Measurements from ENCODE around the gene GPR22. TPM values are rescaled to one million over a fixed set of nuclear protein-coding genes. Genes with fewer than 3 reads are reported as not detected.

The GPR22 gene
- total RNA-seq, 1 experiment from 2014 or later: not detected

DNA sequence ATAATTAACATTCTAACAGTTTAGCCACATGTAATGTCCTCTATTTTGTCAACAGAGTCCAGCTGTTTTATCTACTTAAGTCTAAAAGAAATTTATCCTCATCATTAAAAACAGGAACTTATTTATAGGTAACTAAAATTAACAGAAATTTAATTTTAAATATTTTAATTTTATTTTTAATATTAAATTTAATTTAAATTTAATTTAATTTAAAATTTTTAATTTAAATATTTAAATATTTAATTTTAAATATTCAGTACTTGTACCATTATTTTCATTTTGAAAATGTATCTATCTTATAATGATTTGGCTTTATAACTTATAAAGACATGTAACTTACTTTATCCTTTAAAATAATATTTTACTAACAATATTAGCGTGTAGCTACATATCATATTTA, 1.0 kb upstream of the GPR22 start:
- TF ChIP-seq, protein P1, sequence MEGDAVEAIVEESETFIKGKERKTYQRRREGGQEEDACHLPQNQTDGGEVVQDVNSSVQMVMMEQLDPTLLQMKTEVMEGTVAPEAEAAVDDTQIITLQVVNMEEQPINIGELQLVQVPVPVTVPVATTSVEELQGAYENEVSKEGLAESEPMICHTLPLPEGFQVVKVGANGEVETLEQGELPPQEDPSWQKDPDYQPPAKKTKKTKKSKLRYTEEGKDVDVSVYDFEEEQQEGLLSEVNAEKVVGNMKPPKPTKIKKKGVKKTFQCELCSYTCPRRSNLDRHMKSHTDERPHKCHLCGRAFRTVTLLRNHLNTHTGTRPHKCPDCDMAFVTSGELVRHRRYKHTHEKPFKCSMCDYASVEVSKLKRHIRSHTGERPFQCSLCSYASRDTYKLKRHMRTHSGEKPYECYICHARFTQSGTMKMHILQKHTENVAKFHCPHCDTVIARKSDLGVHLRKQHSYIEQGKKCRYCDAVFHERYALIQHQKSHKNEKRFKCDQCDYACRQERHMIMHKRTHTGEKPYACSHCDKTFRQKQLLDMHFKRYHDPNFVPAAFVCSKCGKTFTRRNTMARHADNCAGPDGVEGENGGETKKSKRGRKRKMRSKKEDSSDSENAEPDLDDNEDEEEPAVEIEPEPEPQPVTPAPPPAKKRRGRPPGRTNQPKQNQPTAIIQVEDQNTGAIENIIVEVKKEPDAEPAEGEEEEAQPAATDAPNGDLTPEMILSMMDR (conservative IDR thresholded peaks at IDR 0.05): no peak
- no peaks in the 10 kb centered on the region for H3K27me3 Mint-ChIP-seq (ENCODE audit: low read depth)
- H3K27ac Mint-ChIP-seq: no peak overlapping the region
- no peak overlapping the region for H3K4me3 Mint-ChIP-seq
- Histone ChIP-seq H3K79me1 (ENCODE audit: insufficient read depth, low read depth, low read length, poor library complexity, severe bottlenecking) (no peaks in the 10 kb centered on the region), H4K8ac (replicated peaks; ENCODE audit: insufficient read length, low read depth, low read length) (no peak overlapping the region), H2AFZ (ENCODE audit: low read length) (no peak overlapping the region), H2BK12ac (ENCODE audit: insufficient read length, low read depth, low read length) (no peak overlapping the region), H2AK5ac (ENCODE audit: insufficient read length, low read length) (no peak overlapping the region), H4K91ac (ENCODE audit: insufficient read length, low read depth, low read length) (no peak overlapping the region), H3K9me3 (ENCODE audit: control insufficient read depth, low read depth, low read length) (no peaks in the 10 kb centered on the region), H3K14ac (ENCODE audit: insufficient read depth, low read length) (no peak overlapping the region), H3K18ac (ENCODE audit: insufficient read length, low read depth, low read length) (no peak overlapping the region), H2BK15ac (ENCODE audit: low read depth, low read length) (no peak overlapping the region), H3K79me2 (ENCODE audit: insufficient read depth, low read length) (no peaks in the 10 kb centered on the region), H3K23ac (ENCODE audit: insufficient read length, low read depth, low read length) (no peak overlapping the region), H3K27ac (ENCODE audit: insufficient read length, low read depth, low read length) (no peak overlapping the region), H3K23me2 (ENCODE audit: insufficient read length, low read depth, low read length, poor library complexity, severe bottlenecking) (no peaks in the 10 kb centered on the region), H2BK120ac (ENCODE audit: low read depth, low read length, poor library complexity, severe bottlenecking) (no peak overlapping the region), H3K4me2 (ENCODE audit: insufficient read depth, insufficient read length, low read length) (no peak overlapping the region), H2BK5ac (ENCODE audit: insufficient read length, low read length) (no peak overlapping the region), H3K27me3 (ENCODE audit: insufficient read depth, low read length) (no peaks in the 10 kb centered on the region), H4K20me1 (ENCODE audit: control insufficient read depth, insufficient read depth, insufficient read length) (no peaks in the 10 kb centered on the region), H4K5ac (ENCODE audit: insufficient read length, low read depth, low read length) (no peak overlapping the region), H3K56ac (ENCODE audit: insufficient read length, low read depth, low read length) (no peak overlapping the region), H3K4me1 (ENCODE audit: insufficient read depth, low read length) (no peaks in the 10 kb centered on the region), H3K9ac (ENCODE audit: extremely low read depth, insufficient read length, low read length) (no peak overlapping the region), H3K4ac (ENCODE audit: low read depth, low read length) (no peak overlapping the region), H3T11ph (ENCODE audit: low read length) (no peak overlapping the region), H2BK20ac (ENCODE audit: low read depth, low read length, poor library complexity, severe bottlenecking) (no peak overlapping the region)
- DNase-seq: no peak
- no peaks in the 10 kb centered on the region for H3K9me3 Mint-ChIP-seq
- peaks cover 13 to 18% of the 10 kb centered on the region in 2 experiments for H3K4me1 Mint-ChIP-seq
- no peaks in the 10 kb centered on the region for H3K36me3 Mint-ChIP-seq (ENCODE audit: insufficient read depth in 1 of 3, low read depth in 3 of 3)
- no CpG with 5 or more reads among the region's 1 CpG for WGBS (ENCODE audit: extremely low coverage, insufficient read length, low lambda C conversion rate)

All from H9 (cell line).